Suppressor macrophage treated with lipopolysaccharide for 4 hours (primary cell): ENCODE data around the gene ASB10.

Source experiments
- DNase-seq: peaks from one replicate; pipeline ENCODE4 v3.0.0-alpha.2; 2020

ASB10 gene

GRCh38 chr7:151185762-151186639 lies 1.0 kb downstream of the ASB10 start:
- no peak for DNase-seq

DNA sequence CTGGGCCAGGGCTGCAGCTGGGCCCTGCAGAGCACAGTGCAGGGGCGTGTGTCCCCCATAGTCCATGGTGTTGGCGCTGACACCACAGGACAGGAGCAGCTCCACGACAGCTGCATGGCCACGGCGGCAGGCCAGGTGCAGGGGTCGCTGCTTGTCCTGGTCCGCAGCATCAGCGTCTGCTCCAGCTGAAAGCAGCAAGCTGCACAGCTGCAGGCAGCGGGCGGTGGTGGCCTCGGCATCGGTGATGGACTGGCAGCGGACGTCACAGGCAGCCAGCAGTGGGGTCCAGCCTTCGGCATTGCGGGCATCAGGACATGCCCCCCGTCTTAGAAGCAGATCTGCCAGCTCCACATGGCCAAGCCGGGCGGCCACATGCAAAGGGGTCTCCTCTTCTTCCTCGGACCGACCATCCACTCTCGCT lies 6.0 kb downstream of the ASB10 start:
- DNase-seq, result no peak

DNA sequence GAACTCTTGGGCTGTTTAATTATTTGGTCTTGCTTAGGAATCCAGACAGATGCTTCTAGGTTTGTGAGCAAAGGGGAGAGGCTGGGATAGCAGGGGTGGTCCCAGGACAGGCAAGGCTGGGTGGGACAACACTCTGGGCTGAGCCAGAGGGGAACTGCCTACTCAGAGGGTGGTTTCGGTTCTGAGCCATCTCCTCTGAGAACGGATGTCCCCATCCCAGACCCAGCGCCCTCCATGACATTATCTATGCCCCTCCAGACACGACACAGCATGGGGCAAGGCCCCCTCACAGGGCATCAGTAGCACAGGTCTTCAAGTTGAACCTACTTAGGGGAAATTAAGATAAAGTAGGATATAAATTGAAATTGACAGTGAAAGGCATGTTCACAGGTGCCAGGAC lies 7.1 kb downstream of the ASB10 start:
- no peak for DNase-seq

- DNase-seq, result no peak
Observed at GRCh38 chr7:151179287-151179860, 7.7 kb downstream of the ASB10 start.

- DNase-seq, result no peak
Observed at GRCh38 chr7:151178831-151179230, 8.2 kb downstream of the ASB10 start.

- DNase-seq, result no peak
Observed at GRCh38 chr7:151178236-151178635, 8.8 kb downstream of the ASB10 start.

DNA sequence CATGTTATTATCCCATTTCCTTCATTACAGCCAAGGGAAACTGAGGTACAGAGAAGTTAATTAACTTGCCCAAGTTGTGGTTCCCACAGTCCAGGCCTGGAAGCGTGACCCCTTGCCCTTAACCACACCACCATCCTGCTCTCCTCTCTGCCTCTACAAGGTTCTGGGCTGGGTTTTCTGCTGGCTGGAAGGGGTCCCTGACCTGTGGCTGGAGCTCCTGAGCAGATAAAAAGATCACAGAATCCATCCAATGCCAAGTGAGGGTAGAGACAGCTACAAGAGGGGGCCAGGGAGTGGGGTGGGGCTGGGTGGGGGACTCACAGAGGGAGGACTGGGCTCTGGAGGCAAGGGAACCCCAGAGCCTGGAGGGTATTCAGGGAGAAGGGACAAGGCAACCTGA lies 9.7 kb downstream of the ASB10 start:
- DNase-seq, result no peak

GRCh38 chr7:151176401-151176800 lies 10.6 kb downstream of the ASB10 start:
- DNase-seq, result no peak

- DNase-seq, result no peak
Observed at GRCh38 chr7:151175793-151176311, 11.2 kb downstream of the ASB10 start.

DNA sequence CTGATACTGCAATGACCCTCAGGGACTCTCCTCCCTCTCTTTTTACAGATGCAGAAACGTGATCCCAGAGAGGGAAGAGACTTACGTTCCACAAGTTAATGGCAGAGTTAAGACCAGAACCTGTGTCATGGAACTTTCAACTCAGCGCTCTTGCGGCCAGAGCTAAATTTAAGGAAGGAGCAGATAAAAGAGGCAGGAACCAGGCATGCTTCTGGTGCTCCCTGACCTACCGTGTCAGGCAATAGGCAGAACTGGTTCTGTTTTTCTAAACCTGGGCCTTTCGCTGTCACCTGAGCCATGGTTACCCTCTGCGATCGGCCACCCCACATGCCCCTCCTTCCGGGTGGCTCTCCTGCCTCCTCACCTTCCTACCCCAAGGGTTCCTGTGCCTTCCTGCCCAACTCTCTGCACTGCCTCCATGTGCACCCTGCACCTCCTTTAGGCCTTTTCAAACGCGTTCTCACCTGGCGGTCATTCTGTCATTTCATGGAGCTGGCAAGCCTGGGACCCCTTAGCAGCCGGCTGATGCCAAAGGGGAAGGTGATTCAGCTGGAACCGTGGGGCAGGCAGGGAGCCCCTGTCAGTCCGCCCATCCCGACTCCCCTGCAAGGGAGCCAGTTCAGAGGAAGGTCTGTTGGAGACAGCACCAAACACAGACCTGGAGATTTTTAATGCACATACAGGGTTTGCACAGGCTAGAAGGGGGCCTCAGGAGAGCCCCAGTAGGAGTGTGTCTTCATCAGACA lies 11.8 kb downstream of the ASB10 start:
- DNase-seq, result no peak

- DNase-seq, result peak; percentile 20
Observed at GRCh38 chr7:151174246-151175046, 12.6 kb downstream of the ASB10 start.

DNA sequence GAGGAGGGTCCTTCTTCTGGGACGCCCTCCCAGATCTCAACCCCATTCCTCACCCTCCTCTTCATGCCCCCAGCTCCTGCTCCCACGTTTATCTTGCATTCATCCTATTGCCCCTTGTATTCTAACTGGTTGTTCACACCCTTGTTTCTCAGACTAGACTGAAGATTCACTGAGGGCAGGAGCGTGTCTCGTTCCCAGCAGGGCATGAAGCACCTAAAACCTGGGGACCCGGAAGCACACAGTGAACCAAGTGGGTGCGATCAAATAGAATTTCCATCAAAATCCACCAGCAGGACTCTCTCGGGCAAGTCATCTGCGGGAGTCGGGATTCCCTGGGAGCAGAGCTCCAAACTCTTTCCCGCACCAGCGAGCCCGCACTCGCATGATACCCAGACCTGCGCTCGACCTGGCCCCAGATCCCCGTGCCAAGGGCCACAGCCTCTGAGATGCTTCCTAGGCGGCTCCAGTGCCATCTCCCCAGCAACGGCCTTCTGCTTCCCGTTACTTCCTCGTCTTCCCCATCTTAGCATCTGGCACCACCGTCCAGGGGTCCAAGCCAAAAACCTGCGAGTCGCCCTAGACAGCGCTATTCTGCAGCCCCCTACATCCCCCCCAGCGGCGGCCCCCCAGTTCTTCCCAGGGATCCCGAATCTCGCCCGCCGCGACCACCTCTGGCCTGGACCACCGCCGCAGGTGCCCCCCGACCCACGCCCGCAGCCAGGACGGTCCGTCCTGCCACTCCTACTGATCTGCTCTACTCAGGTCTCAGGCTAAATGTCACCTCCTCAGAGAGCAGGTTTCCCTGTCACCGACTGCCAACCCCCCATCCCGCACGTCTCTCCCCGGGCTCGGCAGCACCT lies 13.4 kb downstream of the ASB10 start:
- DNase-seq, result no peak

DNA sequence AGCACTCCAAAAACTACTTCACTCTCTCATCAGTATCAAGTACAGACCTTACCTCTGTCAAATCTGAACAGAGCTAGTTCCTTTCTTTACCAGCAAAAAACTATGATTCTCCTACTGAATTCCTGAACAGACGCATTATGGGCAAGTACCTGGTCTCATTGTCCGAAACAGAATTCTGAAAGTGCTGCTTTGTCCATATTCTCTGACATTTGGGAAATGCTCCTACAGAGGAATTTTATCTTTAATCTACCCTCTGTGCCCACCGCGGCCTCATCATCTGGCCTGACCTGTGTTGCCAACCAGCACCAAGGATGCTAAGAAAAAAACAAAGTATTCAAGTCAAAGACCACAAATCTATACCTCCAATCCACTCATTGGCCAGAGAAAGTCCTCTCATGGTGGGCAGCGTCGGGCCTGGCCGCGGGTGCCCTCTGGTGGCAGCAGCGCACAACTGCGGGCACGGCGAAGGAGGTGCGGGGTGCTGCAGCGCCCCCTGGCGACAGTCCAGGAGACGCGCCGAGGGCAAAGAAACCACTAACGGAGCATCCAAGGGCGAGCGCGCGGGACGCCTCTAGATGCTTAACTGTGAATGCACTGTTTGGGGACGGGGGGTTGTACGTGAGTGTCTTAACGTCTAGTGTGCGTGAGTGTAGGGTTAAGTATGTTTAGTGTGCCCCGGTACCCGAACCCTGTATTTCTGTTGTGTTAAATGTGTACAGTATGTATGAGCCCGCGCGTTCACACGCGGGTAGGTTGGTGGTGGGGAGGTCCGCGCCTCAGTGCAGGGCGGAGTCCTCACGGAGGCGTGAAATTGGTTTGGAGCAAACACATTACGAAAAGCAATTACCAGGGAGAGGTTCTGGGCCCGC lies 14.5 kb downstream of the ASB10 start:
- DNase-seq, result peak; percentile 86

GRCh38 chr7:151168787-151169162 lies 18.3 kb downstream of the ASB10 start:
- DNase-seq, result no peak

- peak; percentile 64 for DNase-seq
Observed at GRCh38 chr7:151168003-151168786, 18.9 kb downstream of the ASB10 start.

DNA sequence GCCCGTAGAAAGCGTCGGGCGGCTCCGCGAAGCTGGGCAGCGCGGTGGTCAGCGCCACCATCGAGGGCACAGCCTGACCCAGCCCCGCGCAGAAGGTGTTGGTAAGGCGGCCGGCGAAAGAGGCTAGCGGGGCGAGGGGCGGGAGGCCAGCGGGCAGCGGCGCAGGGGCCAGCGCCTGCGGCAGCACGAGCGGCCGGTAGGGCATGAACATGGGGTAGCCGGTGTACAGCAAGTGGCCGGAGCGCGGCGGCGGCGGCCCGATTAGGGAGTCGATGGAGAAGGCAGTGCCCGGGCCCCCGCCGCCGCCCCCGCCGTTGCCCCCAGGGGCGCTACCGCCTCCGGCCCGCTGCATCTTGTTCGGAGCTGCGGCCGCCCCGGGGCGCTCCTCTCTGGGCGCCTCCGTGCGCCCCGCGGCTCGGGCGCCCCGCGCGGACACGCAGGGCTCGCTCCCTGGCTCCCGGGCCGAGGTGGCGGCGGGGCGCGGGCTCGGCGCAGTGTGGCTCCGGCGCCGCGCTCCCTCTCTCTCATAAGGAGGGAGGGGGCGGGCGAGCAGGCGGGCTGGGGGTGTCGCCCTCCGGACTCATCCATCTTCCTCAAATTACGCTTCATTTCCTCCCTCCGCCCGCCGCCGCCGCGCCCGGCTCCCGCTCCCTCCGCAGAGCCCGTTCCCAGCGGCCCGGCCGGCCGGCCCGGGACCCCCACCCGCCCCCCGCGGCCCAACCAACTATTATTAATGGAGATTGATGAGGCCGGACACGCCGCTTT lies 19.7 kb downstream of the ASB10 start, which contains the start of gene GBX1:
GBX1 (minus strand) TSS at position 498 of the 765 bp plus-strand sequence; CDS start at position 352, 146 bp downstream.
- peak; percentile 24 for DNase-seq

DNA sequence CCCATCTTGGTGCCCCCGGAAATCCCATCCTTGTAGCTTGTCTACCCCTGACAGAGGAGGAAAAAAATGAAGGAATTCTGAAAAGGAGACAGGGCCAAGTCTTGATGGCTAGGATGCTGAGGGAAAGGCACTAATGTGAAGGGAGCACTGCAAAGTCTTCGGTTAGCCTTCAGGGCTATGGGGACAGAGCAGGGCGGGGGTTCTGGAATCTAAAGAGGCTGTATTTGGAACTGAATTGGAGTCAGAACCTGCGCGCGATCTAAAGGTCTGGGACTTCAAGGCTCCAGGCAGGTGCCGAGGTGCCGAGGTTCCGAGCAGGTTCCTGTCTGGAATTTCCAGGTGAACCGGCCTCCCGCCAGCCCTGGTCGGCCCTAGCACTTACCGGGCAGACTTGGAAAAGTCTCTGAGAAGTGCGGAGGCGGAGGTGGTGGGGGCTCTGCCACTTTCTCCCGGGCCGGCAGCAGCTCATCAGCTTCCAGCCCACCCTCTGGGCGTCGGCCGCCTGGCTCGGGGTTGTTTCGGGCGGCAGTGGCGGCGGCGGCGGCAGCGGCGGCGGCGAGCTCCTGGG lies 20.3 kb downstream of the ASB10 start:
- DNase-seq, result no peak

GRCh38 chr7:151161757-151162156 lies 25.3 kb downstream of the ASB10 start:
- no peak for DNase-seq
